Tongue (tissue), 2 donors: Measurements from ENCODE around the gene FOLR2. TPM values are rescaled to one million over a fixed set of nuclear protein-coding genes. Genes with fewer than 3 reads are reported as not detected.
"Not testable (repeated sequence)": the region's sequence is repeated elsewhere in the genome, so short reads cannot be mapped to it uniquely, and the experiment has no call there.

ENCODE experiments used
- DNase-seq: peaks from one replicate; pipeline ENCODE4 v3.0.0-alpha.2; 2015
- total RNA-seq: library from RNA; depleted of rRNA; stranded (reverse); fragments of >200 nt; gene quantifications from one replicate; pipeline ENCODE4 v1.2.3, GENCODE V29; 2014

Gene FOLR2
- total RNA-seq, 1 donor from 2014 or later, result 5.6 TPM

DNA sequence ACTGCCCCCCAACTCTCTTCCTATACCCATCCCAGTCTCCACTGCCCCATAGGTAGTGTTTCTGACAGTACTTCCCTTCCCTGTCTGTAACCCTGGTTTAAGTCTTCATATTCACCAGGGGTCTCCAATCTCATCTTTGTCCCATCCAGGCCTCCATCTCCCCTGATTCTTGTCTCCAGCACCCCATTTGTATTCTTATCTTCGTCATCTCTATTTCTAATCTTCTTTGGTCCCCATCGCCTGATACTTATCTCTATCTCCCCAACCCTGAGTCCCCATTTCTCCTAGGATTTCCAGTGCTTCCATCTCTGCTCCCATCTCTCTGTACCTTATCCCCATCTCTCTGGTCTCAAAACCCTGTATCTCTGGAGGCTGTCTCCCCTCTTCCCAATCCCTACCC, 25.5 kb downstream of the FOLR2 start:
- no peak for DNase-seq

DNA sequence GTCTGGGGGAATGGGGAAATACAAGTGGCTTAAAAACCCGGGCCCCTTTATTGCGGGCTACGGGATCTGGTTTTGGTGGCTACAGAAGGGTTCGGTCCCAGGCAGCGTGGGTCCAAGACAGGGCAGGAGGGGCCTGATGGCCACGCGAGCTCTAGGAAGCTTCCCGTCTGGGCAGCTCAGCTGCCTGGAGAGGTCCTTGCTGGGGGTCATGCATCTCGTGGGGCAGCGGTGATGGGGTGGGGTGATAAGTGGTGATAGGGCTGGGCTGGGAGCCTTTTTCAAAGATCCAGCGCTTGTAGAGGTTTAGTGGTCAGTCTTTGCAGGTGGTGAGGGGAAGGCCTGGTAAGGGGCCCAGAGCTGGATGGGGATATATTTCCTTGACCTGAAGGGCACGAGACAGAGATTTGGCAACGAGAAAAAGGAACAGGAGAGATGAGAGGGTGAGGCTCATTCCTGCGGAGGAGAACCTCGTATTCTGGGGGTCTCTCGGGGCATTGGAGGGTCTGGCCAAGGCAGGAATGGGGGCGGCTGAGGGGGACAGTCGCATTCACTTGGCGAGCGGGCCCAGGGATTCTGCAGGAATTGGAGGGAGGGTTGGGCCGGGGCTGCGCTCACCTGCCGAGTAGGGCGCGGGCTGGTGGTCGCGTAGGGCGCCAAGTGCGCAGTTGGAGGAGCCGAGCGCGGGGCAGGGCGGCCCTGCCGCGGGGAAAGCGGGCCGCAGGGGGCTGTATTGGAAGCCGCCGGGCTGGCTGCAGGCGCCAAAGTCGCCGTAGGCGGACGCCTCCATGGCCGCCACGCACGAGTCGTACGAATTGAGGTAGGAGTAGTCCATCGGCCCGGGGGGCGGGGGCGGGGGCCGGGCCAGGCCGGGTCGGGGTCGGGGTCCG, 26.8 kb downstream of the FOLR2 start:
- no peak for DNase-seq

DNA sequence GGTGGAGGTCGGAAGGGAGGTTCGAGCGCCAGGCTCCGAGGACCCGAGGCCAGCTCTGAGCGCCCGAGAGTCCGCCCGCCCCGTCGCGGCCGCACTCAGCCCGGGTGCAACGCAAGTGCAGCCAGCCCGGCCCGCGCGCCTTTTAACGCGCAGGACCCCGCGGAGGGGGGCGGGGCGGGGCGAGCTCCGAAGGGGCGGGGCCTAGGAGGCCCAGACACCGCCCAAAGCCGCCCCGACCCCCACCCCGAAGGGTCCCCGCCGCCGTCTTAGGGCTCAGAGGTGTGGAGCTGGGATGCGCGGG, 27.4 kb downstream of the FOLR2 start, which contains the start of gene PHOX2A:
PHOX2A (minus strand) TSS at position 117 of the 301 bp plus-strand sequence. CDS start 172 bp downstream, outside the sequence.
- DNase-seq, result no peak

DNA sequence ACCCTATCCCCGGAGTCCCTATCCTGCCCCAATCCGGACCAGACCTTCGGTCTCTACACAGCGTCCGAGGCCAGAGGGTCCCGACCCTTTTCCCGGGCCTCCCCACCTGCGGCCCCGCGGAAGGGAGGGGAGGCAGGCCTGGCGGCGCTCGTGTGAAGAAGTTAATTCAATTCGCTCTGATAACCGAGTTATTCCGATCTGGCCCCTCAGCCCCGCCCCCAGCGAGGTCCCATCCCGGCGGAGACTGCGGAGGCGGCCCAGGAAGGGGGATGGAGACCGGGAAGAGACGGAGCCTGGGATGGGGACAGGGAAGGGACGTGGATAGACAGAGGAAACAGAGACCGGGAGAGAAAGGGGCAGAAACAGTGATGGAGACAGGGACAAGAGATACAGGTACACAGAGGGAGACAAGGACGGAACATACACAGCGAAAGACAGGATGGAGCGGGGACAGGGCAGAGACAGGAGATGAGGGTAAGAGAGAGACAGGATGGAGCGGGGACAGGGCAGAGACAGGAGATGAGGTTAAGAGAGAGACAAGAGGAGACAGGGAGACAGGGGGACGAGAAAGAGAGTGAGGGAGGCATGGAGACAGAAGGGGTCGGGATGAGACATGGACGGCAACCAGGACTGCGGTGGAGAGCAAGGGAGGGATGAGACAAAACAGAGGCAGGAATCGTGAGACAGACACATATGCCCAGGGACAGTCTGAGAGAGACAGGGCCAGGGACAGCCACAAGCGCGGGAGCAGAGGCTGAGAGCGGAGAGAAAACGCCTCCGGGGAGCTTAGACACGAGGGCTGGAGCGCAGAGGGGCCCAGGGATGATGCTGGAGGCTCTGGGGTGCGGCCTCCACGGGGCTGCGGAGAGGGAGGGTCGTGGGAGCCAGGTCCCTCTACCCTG, 28.0 kb downstream of the FOLR2 start:
- peak; percentile 19 for DNase-seq

DNA sequence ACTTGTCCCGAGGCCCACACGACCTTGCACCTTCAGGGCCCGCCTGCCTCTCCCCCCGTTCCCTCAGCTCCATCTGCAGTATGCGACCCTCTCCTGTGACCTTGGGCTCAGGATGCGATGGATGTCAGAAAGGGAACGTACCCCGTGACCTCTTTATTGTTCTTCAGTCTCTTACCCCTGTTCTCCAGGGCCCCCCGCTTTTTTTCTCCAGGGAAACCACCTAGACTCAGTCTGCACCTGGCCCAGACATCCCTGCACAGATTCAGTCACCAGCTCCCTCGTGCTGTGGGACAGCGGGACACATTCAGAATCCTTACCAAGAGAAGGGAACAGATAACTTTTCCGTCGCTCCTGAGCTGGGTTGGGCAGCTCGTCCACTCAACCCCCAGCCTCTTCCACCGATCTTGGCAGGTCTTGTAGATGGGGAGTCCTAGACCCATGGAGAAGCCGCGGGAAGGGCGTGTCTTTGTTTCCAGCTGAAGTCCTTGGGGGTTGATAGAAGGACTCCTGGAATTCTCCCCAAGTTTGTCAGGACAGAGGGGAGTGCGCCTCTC, 28.7 kb downstream of the FOLR2 start:
- no peak for DNase-seq

DNA sequence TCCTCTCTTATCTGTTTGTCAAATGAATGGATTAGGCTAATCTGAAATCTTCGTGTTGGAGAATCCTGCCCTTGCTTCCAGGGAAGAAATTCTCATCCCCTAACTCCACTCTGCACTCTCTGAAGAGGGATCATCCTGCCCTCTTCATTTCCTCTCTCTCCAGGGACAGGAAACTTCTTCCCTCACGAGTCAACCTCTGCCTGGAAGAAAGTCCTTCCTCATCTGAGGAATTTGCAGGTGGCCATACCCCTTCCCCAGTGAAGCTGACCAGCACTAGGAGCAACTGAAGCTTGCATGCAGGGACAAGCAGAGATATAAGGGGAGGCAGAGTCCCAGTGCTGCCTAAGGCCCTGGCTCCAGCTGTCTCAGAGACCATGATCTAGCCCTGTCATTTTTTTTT, 31.0 kb downstream of the FOLR2 start:
- no peak for DNase-seq

DNA sequence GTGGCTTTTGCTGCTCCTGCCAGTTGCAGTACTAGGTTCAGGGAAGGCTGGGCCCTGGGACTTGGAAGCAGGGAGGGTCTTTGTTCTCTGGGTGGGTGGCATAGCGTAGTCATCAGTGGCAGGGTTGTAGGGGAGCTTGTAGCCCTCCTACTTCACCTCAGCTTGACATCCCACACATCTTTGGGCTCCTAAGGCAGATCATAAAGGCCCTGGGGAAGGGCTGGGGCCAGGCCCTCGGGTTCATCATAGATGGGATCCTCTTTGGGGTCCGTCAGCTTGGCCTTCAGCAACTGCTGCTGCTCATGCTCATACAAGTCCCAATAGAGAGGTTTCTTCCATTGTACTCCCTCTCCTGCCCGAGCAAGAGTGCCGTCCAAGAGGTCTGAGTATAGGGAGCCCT, 33.4 kb downstream of the FOLR2 start:
- no peak for DNase-seq

DNA sequence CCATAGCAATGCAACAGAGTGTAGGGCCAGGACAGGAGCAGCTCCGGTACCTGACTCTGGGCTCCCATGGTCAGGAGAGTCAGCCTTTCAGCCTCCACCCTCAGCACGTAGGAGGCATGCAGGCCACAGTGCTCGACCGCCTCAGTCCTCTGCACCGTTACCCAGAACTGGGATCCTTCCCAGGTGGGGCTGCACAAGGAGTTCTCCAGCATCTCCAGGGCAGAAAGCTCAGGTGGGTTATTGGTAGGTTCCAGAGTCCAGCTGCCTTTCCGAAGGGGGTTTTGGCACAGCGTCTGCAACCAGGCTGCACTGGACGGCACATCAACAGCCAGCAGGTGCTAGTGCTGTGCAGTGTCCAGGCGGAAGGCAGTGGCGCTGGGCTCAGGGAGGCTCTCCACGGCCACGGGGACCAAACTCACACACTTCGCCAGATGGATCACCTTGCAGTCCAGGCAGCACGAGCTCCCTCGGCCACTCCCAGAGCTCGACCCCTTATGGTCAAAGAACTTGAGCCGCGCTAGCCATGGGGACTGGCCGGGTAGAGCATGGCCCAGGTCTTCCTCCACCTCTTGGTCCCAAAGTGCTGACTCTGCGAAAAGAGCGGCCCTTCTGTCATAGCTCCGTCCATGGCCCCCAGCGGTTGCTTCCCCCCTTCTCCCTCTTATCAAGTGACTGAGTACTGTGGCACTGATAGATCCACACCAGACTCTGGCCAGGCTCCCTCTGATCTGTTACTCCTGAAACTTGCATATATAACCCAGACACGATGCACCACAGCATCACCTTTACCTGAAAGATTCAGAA, 34.3 kb downstream of the FOLR2 start:
- no peak for DNase-seq

DNA sequence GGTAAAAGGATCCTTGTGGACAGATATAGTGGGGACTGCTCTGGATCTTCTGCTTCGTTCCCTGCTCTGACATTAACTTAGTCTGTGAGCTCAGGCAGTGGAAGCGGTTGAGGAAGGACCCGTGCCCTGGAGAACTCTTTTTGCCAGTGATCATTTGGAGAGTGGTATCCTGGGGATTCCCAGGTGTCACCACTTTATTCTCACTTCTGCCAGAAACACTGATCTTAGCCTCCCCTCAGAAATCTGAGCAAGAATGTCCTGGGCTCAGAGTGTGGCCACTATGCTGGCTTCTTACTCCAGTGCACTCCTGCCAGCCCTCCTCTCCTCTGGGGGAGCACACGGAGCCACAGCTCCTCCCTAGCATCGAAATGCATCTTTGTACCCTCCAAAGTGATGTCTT, 35.0 kb downstream of the FOLR2 start:
- DNase-seq, result no peak

DNA sequence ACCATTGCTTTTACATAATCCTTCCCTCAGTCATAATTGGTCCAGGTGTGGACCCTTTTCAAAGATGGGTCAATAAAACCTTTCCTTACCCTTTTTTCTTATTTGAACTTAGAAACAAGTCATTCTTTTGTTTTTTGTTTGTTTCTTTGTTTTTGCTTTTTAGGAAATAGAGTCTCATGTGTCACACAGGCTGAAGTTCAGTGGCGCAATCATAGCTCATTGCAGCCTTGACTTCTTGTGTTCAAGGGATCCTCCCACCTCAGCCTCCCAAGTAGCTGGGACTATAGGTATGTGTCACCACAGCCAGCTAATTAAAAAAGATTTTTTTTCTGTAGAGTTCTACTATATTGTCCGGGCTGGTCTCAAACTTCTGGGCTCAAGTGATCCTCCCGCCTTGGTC, 36.8 kb downstream of the FOLR2 start:
- DNase-seq, result no peak

DNA sequence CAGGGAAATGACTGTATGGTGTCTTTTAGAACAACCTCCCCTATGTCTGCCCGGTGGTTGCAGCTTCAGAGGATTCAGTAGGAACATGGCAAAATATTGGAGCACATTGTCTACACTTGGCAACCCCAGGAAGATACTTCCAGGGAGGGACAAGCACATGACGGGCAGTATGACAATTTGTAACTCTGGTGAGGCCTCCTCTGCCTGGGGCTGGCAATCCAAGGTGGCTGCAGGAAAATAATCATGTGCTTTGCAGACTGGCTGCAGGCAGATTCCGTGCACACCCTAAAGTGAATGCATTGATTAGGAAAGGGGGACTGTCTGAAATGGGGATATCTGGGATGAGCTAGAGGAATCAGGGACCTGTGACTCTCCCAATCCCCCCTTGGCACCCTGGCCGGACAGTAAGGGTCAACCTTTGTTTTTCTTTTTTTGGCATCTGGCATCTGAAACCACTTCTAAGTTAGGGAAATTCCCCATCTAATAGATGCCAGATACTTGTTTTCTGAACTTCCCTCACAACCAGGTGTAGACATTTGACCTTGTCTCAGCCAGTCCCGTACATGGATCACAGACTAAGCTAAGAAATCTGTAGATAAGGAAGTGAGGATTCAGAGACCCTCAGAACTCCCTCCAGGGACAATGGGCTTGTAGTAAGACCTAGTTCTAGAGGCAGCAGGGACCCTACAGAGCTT, 37.9 kb downstream of the FOLR2 start:
- no peak for DNase-seq

DNA sequence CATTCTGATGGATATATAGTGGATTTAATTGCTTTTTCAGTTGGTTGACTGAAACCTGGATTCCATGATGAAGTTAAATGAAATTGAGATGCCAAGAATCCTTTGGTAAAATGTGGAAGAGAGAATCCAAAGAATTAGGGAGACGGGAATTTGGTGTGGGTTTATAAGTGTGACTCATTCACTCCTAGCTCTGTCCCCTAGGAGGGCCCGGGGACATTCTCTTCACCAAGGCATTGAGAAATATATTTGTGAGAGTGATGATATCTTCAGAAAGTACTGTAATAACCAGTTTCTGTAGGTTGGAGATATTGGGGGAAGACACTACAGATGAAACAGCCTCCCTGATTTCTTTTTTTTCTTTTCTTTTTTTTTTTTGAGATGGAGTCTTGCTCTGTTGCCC, 41.0 kb downstream of the FOLR2 start:
- no peak for DNase-seq

DNA sequence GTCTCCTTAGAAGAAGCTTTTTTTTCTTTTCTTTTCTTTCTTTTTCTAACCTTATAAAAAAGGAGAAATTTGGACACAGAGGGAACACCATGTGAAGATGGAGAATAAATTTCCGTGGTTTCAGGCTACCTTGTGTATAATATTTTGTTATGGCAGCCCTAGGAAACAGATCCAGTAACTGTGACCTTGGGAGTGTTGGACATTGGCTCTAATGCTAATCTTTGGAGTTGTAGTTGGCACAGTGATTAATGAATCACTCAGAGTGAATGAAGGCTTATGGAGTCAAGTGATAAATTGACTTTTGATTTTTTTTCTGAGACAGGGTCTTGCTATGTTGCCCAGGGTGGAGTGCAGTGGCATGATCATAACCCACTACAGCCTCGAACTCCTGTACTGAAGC, 42.9 kb downstream of the FOLR2 start:
- no peak for DNase-seq

DNA sequence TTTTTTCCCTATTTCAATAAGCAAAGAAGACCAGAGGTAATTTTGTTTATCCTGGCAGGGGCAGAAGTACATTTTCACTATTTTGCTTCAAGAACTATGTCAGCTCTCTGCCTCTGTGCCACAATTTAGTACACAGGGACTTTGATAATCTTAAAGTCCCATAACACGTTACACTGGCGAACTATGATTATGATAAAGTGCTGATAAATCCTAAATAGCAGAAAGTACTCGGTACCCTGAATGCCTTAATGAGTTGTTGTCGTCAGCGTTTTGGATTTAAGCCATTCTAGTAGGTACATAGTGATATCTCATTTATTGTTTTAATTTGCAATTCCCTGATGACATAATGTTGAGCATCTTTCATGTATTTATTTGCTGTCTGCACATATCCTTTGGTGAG, 44.0 kb downstream of the FOLR2 start:
- no peak for DNase-seq

DNA sequence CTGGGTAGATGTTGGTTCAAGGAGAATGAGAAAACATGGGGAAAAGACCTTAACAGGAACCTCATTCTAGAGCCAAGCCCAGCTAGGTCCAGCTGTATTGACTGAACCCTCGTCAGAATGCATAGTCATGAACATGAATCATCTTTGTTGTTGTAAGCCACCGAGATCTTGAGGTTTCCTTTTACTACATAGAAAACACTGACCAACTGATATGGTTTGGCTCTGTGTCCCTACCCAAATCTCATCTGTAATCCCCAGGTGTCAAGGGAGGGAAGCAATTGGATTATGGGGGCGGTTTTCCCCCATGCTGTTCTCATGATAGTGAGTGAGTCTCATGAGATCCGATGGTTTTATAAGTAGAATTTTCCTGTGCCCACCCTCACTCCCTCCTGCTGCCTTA, 46.8 kb downstream of the FOLR2 start:
- no peak for DNase-seq

DNA sequence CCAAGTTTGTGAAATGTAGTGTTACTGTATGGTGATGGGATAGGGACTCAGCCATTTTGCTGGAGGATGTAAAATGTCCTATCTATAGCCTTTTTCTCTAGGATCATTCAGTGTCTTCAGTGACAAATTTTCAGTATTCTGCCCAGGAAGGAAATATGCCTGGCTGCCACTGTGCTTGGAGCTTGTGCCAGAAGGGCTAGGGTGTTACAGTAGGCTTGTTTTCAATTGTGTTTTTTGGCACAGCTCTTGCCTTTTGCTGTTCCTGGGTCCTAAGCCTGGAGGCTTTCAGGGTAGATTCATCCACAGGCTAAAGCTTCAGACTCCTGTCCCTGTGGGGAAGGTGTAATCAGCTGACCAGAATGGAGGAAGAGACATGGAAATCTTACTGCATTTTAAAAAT, 49.4 kb downstream of the FOLR2 start:
- DNase-seq, result no peak

DNA sequence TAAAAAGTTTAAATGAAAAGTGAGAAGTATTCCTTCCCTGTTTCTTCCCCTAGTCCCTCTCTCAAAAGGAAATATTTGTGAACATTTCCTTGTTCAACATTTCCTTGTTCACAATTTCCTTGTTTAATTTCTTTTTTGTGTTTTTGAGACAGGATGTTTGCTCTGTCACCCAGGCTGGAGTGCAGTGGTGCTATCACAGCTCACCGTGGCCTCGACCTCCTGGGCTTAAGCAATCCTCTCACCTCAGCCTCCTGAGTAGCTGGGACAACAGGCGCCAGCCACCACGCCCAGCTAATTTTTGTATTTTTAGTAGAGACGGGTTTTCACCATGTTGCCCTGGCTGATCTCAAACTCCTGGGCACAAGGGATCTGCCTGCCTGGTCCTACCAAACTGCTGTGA, 50.4 kb downstream of the FOLR2 start:
- DNase-seq, result not testable (repeated sequence)

DNA sequence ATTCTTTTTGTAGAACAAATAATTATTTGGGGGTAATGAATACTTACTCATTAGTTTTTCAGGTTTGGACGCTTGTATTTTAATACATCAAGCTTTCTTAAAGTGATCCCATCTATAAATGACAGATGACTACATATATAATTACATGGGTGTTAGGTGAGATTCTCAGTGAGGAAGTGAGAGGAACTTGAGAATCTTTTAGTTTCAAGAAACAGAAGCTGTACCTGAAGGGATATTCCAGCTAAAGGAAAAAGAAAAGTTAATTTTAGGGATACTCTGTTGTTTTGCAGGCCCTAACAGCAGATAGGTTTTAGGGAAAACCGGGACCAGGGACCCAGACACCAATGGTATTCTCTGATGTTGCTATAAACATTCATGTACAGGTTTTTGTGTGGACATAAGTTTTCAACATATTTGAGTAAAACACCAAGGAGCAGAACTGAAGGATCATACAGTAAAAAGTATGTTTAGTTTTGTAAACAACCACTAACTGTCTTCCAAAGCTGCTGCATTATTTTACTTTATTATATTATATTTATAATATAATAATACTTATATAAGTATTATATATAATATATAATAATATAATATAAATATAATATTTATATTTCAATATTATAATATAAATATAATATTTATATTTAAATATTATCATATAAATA, 51.5 kb downstream of the FOLR2 start:
- no peak for DNase-seq
